Stomach smooth muscle (tissue), 2 donors: ENCODE results near the gene TSC22D1.
A peak's percentile ranks its signal among the peaks of the same experiment; 100 is the strongest.
"Not testable (repeated sequence)": the region's sequence is repeated elsewhere in the genome, so short reads cannot be mapped to it uniquely, and the experiment has no call there.

Experiments used
- H3K27ac ChIP-seq: one replicate; pipeline ENCODE4 v1.7.0; 2013; ENCODE audit warnings: mild to moderate bottlenecking, low read length, inconsistent platforms
- H3K27me3 ChIP-seq, 2 donors: one replicate each; pipeline ENCODE4 v1.7.0; 2013; ENCODE audit warnings: low read length in 2 of 2; ENCODE audit not compliant: insufficient read depth in 2 of 2, control insufficient read depth in 1 of 2
- H3K36me3 ChIP-seq, 2 donors: one replicate each; pipeline ENCODE4 v1.7.0; 2013; ENCODE audit warnings: low read length in 2 of 2; ENCODE audit not compliant: control insufficient read depth in 2 of 2, insufficient read depth in 2 of 2
- H3K4me1 ChIP-seq: one replicate; pipeline ENCODE4 v1.7.0; 2013; ENCODE audit warnings: low read length; ENCODE audit not compliant: control insufficient read depth, insufficient read depth
- H3K4me3 ChIP-seq, 2 donors: one replicate each; pipeline ENCODE4 v1.7.0; 2013; ENCODE audit warnings: low read length in 2 of 2
- H3K9ac ChIP-seq, 2 donors: one replicate each; pipeline ENCODE4 v1.7.0; 2013; ENCODE audit warnings: low read length in 2 of 2, mild to moderate bottlenecking in 1 of 2
- H3K9me3 ChIP-seq, 2 donors: one replicate each; pipeline ENCODE4 v1.7.0; 2013; ENCODE audit warnings: low read length in 2 of 2; ENCODE audit not compliant: control insufficient read depth in 2 of 2
- donor health status: healthy.
- donor health status: Pancreatic carcinoma.

The TSC22D1 gene

DNA sequence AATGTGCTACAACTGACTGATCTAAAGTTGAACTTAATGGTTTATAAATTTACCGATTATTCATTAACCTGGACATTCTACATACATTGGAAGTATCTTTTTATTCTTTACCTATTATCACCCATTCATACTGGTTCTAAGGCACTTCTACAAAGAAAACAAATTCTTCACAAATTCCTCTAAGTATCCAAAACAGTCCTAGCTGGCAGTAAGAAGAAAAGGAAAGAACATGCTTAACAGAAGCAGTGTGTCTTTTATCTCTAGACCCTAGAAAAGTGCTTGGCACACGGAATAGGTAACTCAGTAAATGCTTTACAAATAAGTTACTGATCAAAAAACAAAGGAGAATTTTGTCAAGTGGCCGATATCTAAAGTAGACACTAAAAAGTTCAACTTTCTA, 32.8 kb downstream of the TSC22D1 start:
- H3K4me1 ChIP-seq = no peaks in the 10 kb centered on the region
- H3K27me3 ChIP-seq = no peaks in the 10 kb centered on the region
- H3K27ac ChIP-seq = no peak overlapping the region
- H3K9ac ChIP-seq = no peak overlapping the region
- H3K36me3 ChIP-seq = no peaks in the 10 kb centered on the region
- no peaks in the 10 kb centered on the region for H3K9me3 ChIP-seq
- H3K4me3 ChIP-seq = no peak overlapping the region

DNA sequence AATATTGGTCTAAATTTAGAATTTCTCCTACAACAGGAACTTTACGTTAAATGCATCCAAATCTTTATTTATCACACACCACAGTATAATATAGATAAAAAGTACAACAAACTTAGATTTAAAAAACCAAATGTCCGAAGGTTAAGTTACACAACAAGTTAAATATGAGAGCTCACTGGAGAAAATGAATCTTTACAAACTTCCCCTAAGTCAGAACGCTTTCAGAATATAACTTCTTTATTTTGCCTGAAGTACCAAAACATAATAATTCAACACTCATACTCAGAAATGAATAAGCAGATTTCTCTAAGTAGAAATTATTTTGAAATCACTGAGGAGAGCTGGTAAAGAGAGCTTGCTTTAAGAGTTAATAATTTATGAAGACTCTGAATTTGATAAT, 33.8 kb downstream of the TSC22D1 start:
- Histone ChIP-seq H3K4me3 (no peak overlapping the region), H3K36me3 (no peaks in the 10 kb centered on the region), H3K4me1 (no peaks in the 10 kb centered on the region), H3K27ac (no peak overlapping the region), H3K27me3 (no peaks in the 10 kb centered on the region), H3K9me3 (no peaks in the 10 kb centered on the region), H3K9ac (no peak overlapping the region)

DNA sequence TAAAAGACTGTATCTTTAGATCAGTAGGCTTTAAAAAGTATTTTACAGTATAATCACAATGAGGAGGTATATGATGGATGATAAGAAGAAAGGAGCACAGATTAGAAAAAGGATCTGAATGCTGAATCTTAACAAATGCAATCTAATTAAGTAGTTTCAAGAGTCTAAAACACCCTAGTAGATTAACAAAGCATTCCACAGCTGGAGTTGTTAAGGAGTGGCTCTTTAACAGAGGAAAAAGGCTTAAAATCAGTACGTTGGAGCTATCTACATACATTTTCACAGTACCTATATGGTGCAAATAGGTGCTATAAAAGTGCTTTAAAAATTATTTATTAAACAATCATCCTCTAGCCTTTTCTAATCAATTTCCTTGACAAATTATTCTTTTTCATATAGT, 34.5 kb downstream of the TSC22D1 start:
- Histone ChIP-seq H3K4me3 (no peak overlapping the region), H3K4me1 (no peaks in the 10 kb centered on the region), H3K36me3 (no peaks in the 10 kb centered on the region), H3K27ac (no peak overlapping the region), H3K27me3 (no peaks in the 10 kb centered on the region), H3K9ac (no peak overlapping the region), H3K9me3 (no peaks in the 10 kb centered on the region)

DNA sequence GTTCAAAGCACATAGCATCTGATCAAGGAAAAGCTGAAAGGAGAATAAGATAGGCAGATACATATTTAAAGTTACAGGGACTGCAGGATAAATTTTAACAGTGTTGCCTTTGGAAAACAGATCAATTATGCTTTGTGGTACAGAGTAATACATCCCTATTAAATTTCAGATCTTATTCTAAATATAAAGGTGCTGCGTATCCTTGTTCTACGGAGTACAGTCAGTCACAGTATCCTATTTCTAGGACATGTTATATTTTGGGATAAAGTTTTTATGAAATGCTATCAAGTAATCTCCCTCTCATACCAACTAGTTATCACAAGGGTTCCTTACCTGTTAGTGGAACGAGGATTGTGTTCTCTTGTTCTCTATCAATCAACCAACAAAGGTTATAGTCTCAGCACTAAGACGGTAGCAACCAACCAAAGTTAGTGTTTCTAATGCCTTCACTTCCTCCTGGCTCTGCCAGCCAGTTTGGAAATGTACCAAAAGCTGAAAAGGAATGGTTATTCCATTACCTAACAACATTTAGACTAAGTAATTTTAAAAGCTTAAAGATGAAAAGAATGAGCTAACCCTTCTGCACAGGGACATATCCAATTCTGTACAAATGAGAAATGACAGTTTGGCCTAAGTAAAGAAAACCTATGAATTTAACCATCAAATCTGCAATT, 35.2 kb downstream of the TSC22D1 start:
- Histone ChIP-seq H3K4me1 (no peaks in the 10 kb centered on the region), H3K9ac (no peak overlapping the region), H3K27ac (no peak overlapping the region), H3K36me3 (no peaks in the 10 kb centered on the region), H3K4me3 (no peak overlapping the region), H3K9me3 (no peaks in the 10 kb centered on the region), H3K27me3 (no peaks in the 10 kb centered on the region)

DNA sequence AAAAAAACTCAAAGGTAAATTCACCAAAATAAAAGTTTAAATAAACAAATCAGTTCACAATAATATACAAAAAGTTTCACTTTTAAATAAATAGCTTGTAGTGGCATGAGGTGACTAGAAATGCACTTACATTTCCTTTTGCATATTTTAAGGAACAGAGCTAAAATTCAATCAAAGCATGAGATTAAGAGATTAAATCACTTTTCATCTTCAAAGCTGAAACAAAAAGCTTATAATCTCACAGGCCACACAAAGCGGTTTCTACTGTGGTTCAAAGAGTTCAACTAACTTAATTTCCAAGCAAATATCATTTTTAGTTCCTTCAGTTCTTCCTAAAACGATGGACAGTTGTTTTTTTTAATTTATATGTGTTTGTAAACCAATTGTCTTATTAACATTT, 38.9 kb downstream of the TSC22D1 start:
- Histone ChIP-seq H3K9me3 (no peaks in the 10 kb centered on the region), H3K36me3 (no peaks in the 10 kb centered on the region), H3K4me1 (no peaks in the 10 kb centered on the region), H3K9ac (no peak overlapping the region), H3K27me3 (no peaks in the 10 kb centered on the region), H3K4me3 (no peak overlapping the region), H3K27ac (no peak overlapping the region)

DNA sequence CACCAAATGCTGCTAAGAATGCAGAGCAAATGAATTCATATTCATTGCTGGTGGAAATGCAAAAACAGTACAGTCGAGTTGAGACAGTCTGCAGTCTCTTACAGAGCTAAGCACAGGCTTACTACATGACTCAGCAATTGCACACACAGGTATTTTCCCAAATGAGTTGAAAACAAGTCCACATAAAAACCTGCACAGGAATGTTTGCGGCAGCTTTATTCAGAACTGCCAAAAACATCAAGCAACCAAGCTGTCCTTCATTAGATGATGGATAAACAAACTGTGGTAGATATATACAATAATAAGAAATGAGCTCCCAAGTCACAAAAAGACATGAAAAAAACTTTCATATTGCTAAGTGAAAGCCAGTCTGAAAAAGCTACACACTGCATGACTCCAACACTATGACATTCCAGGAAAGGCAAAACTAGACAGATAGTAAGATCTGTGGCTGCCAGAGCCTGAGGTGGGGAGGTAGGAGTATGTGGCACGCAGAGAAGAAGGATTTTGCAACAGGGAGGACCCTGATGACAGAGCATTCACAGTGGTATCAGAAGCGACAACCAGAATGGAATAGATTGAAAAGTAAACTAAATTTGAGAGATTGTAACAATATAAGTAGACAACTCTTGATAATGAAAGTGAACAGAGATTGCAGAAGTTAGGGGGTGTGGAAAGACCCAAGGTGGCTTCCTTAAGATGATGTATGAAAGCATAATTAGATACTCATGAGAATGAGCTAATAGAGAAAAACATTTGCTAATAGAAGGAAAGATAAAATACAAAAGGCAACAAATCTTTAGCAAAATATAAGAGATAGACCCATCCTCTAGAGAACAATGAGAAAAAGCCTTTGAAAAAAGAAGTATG, 52.7 kb downstream of the TSC22D1 start:
- Histone ChIP-seq H3K4me1 (peaks cover 3% of the 10 kb centered on the region), H3K4me3 (peak overlapping the region in 1 of 2 donors; percentile 0), H3K27ac (peak overlapping the region; percentile 4), H3K36me3 (no peaks in the 10 kb centered on the region), H3K9ac (no peak overlapping the region), H3K9me3 (no peaks in the 10 kb centered on the region), H3K27me3 (no peaks in the 10 kb centered on the region)

DNA sequence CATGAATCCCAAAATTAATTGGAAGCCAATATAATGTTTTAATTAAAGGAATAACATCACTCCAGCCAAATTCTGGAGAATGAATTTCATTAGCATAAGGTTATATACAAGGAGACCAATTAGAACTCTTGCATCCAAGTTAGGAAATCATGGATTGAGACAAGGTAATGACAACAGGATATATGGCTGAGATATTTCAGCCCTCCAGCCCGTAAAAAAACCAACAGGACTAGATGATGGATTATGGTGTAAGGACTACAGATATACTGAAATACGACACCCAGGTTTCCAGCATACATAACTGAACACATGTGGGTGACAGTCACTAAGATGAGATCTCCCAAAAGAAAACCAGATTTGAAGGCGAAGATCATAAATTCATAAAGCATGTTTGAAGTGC, 56.5 kb downstream of the TSC22D1 start:
- Histone ChIP-seq H3K9ac (no peak overlapping the region), H3K36me3 (no peaks in the 10 kb centered on the region), H3K27me3 (no peaks in the 10 kb centered on the region), H3K4me3 (no peak overlapping the region), H3K27ac (no peak overlapping the region), H3K4me1 (peaks cover 3% of the 10 kb centered on the region), H3K9me3 (no peaks in the 10 kb centered on the region)

DNA sequence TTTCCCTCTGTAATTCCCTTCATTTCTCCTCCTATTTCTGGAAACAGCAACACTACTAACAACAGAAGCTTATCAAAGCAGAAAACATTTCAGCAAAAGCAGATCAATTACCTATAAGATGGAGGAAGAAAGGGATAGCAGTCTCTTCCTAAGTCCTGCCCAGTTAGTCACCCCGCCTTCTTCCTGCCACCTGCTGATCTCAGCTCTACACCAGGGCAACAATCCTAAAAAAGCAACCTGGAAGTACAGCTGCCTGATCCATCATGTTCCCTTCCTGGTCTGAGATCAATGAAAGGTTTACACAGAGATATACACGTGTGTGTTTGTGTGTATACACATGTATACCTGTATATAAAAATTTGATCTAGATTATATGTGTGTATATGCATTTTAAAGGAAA, 59.4 kb downstream of the TSC22D1 start:
- no peak overlapping the region for H3K27ac ChIP-seq
- no peak overlapping the region for H3K9ac ChIP-seq
- no peaks in the 10 kb centered on the region for H3K4me1 ChIP-seq
- no peaks in the 10 kb centered on the region for H3K9me3 ChIP-seq
- no peaks in the 10 kb centered on the region for H3K36me3 ChIP-seq
- H3K4me3 ChIP-seq = no peak overlapping the region
- H3K27me3 ChIP-seq = no peaks in the 10 kb centered on the region

DNA sequence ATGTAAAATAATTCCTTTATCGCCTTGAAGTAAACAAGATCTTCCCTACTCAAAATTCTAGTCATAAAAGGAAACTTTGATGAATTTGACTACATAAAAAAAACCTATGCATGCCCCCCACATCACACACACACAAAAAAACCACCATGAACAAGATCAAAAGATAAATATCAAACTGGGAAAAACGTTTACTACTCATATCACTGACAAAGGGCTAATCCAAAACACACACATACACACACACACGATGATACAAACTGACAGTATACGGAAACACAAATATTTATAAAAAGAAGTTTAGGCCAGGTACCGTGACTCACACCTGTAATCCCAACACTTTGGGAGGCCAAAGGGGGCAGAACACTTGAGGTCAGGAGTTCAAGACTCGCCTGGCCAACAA, 61.9 kb downstream of the TSC22D1 start:
- Histone ChIP-seq H3K4me3 (no peak overlapping the region), H3K36me3 (no peaks in the 10 kb centered on the region), H3K27ac (no peak overlapping the region), H3K27me3 (no peaks in the 10 kb centered on the region), H3K9me3 (no peaks in the 10 kb centered on the region), H3K9ac (no peak overlapping the region), H3K4me1 (no peaks in the 10 kb centered on the region)

DNA sequence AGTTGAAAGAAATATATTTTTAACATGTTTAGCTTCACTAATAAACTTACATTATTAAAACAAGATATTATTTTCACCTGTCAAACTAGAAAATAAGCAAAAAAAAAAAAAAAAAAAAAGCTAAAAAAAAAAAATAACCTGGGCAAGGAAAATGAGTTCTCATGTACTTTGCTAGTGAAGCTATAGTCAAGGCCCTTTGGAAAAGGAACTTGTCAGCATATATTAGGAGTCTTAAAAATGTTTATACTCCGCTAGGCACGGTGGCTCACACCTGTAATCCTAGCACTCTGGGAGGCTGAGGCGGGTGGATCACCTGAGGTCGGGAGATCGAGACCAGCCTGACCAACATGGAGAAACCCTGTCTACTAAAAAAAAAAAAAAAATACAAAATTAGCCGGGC, 66.3 kb downstream of the TSC22D1 start:
- H3K9ac ChIP-seq, H3K27ac ChIP-seq, H3K27me3 ChIP-seq, H3K36me3 ChIP-seq, H3K9me3 ChIP-seq, H3K4me3 ChIP-seq, H3K4me1 ChIP-seq: not testable (repeated sequence)

DNA sequence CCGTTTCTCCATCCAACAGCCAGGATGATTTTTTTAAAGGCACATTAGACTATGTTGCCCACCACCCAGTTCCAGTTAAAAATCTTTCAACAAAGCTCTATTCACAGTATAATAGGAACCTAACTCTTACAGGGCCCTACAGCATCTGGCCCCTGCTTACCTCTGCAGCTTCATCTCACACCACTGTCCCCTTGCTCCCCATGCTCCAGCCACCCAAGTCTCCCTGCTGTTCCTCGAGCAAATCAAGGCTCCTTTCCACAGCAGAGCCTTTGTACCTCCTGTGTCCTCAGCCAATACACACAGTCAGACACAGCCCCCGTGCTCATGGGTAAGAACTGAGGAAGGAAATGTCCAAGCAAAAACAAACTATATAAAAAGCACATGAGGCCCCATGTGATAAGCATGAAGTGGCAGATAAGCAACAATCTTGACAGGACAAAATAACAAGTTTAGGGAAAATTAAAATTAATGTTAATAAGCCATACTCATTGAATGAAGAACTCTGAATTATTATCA, 67.5 kb downstream of the TSC22D1 start:
- Histone ChIP-seq H3K9me3 (no peaks in the 10 kb centered on the region), H3K4me1 (no peaks in the 10 kb centered on the region), H3K9ac (no peak overlapping the region), H3K27ac (no peak overlapping the region), H3K4me3 (no peak overlapping the region), H3K36me3 (no peaks in the 10 kb centered on the region), H3K27me3 (no peaks in the 10 kb centered on the region)
